HL-60/S4 treated with phorbol 12-myristate 13-acetate at 8.2 ng/mL for 4 days and 3 days (cell line): ENCODE data around the gene DUSP9.

Source experiments
- in situ Hi-C: fragments of 300-500 bp; cut with MboI; formaldehyde crosslinking; loops from 2 replicates; pipeline ENCODE4 v1.15.0; 2022; ENCODE audit warnings: low sequenced_read_pairs

Gene DUSP9

DNA sequence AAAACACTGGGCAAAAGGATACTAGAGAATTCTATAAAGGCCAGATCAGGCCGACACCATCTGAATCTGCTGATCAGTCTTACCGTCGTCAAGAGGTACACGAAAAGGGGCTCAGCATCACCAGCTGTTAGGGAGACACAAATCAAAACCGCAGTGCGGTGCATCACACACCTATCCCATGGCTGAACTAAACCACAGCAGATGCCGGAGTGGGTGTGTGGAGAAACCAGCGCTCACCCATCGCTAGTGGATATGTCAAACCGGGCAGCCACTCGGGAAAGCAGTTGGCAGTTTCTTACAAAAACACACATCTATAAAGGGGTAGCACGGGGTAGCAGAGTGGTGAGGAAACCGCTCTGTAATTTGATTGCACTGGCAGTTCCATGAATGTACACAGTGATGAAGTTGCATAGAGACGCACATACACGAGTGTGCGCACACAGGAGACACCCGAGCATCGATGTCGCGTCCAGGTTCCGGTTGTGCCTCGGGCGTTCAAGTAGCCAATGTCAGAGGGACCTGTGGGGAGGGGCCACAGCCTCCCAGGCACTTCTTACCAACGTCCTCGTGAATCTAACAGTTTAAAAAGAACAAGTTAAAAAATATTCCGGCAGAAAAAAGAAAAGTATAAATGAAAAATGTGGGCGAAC is 24.9 kb upstream of the DUSP9 start:
- in situ Hi-C loops, result no loop called here

DNA sequence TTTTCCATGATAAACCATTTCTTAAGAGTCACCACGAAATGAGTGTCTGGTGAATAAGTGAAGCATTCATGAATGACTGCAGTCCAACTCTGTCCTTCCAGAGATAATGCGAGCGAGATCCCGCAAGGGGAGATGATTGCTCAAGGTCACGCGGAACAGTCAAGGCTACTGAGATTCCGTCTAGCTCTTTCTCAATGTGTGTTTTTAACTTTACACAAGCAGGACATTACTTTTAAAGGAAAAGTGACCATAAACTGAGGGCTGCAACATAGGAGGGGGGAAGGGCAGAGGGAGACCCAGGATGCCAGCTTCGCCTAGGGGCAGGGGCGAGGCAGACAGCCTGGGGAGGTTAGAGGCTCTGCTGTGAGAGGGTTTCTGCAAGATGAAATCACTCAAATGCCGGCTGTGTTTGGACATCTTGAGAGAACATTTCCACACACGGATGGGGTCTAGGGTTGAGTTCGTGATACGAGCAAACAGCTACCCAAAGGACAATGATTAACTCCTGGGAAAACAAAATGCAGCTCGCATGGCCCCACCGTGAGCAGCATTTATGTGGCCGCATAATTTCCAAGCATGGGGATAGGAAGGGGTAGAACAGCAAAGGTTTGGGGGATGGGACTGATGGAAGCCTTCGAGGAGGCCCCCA is 24.2 kb upstream of the DUSP9 start:
- in situ Hi-C loops, result no loop called here

DNA sequence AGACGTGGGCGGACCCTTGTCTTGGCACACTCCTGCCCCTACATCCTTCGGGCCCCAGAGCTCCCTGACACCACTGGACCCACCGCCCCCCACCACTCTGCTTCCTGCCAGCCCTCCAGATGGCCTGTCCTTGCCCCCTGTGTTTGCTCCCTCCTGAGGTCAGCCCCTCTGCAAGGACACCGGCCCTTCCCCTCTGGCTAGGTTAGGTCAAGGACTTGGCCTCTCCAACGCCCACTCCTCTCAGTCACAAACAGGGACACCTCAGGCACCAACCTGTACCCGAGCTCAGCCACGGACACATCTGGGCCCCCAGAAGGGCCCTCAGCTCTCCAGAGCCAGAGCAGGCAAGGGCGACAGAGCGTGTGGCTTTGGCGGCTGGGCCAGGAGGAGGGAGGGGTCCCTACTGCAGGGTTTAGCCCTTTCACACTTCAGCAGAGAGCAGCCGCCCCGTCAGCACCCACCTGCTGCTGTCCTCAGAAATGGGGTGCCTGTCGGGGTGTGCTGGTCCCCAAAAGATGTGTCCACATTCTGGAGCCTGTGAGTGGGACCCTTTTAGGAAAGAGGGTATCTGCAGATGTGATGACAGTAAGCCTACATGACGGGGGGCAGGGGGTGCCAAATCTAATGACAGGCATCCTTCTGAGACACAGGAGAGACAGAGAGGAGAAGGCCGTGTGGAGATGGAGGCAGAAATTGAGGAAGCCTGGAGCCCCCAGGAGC is 23.5 kb upstream of the DUSP9 start:
- in situ Hi-C loops, result no loop called here

DNA sequence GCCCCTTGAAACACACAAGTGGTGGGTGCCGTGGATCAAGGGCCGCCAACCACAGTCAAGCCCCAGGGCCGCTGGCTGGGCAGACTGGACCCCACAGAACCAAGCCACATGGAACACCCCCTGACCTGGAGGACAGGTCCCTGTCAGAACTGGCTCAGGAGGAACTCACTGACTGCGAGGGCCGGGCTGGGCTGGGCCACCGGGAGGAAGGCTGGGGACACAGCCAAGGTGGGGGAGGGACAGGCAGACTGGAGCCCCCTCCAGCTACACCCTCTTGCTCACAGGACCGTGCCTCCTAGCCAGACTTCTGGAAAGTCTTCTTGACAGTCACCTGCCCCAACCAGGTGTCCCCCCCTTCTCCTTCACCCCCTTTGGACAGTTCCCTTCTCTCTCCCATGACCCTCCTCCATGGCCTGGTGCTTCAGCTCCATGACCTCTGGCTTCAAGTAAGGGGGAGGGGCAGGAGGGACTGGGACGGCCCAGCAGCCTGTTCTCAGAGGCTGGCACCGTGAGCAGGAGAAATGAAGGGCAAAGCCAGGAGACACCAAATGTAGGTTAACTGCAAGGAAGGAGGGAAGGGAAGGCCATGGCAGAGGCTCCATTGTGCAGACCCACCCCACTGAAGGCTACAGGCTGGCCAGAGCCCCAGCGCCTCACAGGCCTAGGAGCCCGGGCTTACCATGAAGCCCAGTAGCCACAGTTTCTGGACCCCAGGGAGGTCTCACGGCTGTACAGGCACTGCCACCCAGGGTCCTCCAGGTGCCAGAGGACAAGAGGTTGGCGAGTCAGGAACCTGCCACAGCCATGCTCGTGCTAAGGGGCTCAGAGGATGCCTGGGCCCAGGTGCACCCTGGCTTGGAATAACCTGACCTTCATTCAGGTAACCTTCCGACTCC is 22.6 kb upstream of the DUSP9 start:
- in situ Hi-C loops, result no loop called here

DNA sequence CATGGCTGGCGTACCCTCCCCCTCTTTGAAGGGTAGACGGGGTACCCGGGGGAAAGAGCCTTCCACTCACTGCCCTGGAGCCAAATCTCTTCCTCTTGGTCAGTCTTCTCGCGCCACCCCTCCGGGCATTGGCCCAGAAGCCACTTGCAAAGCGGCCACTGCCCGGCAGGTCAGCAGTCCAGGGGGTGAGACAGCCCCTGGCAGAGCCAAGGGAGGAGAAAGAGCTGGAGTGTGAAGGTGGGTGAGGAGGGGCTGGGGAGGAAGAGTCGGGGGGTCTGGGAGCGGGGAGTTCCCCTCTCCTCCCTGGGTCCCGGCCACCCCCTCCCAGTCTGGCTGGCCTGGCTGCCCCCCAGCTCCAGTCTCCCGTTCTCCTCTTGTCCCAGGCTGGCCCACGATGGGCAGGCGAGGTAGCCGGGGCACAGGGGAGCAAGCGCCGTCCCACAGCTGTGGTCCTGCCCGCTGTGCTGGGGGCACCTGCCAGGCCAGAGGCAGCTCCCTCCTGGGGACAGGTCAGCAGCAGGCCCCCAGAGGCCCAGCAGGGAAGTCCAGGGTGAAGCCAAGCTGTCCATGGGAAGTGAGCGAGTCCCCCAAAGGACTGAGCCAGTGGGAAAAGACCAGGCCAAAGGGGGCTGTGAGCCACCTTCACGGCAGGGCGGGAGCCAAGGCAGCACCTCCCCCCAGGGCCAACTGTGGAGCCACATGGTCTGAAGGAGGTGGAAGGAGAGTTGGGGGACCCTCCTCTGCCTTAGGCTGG is 21.6 kb upstream of the DUSP9 start:
- in situ Hi-C loops, result no loop called here

DNA sequence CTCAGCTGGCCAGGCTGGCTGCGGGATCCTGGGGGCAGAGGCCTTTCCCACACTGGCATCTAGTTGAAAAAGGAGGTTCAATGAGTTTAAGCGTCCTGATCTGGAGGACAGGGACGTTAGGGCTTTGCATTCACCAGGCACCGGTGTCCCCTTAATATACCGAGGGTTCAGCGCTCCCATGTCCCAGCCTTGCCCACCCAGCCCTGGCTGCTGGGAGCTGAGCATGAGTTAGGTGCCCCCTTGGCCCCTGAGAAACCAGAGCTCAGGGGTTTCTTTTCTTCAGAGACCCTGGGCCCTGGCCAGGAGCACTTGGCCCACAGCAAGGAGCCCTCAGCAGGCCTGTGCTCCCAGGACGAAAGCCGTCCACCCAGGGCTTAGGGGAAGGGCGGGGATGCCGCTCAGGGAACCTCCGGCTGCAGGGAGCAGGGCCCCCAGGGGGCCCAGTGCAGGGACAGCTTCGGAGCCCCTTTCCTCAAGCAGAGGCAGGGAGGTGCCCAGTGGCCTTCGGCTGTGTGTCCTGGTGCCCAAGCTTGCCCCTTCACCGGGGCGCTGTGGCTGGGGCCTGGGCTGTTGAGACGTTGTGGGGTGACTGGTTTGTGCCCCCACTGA is 20.9 kb upstream of the DUSP9 start:
- in situ Hi-C loops, result no loop called here

DNA sequence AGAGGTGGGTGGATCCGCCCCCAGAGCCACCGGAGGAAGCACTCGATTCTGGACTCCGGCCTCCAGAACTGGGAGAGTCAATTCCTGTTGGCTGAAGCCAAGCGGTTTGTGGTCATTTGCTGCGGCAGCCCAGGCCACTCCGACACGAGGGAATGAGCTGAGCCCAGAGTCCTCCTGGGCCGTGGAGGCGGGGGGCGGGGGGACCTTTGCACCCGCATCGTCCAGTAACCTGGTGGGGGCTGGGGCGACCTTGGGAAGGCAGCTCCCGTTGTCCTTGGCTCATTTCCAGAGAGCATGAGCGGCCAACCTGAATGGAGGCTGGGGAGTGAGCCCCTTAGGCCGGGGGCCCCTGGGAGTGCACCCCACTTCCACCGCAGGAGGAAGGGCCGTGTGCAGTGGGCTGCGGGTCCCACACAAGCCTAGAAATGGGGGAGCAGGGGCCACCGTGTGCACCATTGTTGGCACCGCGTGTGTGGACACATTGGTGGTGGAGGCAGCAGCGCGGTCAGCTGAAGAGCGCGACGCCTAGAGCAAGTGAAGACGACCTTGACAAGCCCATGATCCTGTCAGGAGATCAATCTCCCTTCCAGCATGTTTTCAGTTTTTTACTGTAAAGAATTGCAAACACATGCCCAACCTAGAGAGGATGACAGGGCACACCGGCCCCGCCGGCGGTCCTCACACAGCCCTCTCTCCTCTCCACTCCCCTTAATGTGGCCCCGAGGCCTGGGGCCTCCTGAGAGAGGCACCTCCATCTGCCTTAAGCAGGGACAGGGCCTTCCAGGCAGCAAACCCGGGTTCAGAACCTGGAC is 19.9 kb upstream of the DUSP9 start:
- in situ Hi-C loops, result no loop called here

DNA sequence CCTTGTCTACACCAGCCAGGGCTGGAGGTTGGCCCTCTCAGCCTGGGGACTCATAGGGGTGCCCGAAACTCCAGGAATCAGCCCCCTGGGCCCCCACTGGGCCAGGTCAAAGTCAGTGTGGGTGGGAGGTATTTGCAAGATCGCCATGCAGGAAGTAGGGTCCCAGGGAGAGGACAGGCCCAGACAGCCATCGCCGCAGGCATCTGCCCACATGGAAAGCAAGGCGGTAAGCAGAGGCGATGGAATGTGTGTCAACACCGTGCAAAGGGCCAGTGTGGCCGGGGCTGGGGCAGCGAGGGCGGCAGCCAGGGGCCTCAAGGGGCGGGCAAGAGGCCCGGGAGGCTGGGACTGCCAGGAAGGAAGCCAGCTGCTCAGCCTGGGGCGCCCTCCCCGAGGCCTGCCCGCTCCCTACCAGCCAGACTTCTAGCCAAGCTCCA is 19.3 kb upstream of the DUSP9 start:
- in situ Hi-C loops, result no loop called here

DNA sequence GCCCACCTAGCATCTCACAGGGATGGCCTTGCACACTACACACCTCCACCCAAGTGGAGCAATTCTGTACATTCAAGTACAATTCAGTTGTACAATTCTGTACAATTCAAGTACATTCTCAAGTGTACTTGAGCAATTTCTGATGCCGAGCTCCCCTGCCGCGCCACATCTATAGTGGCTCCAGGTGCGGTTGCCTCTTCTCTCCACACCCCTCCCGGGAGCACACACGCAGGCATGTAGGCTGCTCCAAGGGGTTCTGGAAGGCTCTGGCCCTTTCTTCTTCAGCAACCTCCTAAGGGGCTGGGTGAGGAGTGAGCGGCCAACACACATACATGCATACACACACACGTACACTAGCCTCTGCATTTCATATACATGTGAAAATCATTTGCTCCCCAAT is 18.9 kb upstream of the DUSP9 start:
- in situ Hi-C loops, result no loop called here

DNA sequence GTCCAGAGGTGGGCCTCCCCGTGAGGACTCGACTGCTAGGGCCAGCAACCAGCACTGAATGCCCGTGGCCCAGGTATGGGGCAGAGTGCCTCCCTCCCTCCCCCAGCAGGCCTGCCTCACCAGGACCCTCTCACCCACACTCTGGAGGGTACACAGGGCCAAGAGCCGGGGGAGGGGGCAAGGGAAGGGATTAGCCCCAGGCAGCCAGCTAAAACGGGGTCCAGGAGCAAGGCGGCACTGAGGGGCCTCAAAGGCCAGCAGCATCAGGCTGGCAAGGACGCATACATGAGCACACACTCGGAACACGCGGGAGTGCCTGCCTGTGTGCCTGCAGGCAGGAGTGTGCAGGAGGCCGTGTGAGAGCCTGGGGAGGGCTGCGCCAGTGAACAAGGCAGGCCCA is 18.3 kb upstream of the DUSP9 start:
- in situ Hi-C loops, result no loop called here

DNA sequence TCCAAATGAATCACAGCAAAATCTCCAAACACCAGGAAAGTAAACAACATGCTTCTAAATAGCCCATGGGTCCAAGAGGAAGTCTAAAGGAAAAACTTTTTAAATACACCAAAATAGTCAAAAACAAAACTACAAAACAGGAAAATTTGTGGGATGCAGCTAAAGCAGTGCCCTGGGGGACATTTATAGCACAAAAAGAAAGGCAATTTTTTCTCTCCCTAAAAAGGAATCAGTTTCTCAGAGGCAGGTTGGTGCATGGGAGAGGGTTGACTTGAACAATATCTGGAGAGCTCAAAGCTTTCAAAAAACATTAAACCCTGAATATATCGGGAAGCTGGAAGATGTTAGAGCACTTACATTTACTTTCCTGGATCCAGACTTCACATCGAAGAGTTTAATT is 15.7 kb upstream of the DUSP9 start:
- in situ Hi-C loops, result no loop called here

DNA sequence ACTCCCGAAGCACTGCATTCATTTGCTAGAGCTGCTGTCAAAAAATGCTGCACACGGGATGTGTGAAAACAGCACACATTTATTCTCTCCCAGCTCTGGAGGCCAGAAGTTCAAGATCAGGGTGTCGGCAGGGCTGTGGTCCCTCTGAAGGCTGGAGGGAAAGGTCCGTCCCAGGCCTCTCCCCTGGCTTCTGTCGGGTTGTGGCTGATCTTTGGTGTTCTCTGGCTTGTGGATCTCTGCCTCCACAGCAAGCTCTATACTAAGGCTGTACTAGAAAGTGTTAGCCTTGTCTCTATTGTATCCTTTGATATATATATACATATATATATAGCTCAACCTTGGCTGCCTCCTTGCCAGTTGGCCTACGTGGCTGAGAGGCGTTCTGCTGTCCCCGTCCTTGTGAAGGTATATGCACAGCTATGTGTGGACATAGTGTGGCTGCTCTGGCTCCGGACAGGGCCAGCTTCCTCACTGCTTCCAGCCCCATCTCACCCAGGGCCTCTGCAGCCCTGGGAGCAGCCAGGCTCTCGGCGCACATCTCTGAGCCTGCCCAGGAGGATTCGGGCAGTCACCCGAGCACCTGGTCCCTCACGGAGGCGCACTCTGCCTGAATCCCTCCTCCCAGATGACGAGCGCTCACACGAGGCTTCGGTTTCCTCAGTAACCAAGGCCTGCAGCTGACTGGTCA is 15.0 kb upstream of the DUSP9 start:
- in situ Hi-C loops, result no loop called here

DNA sequence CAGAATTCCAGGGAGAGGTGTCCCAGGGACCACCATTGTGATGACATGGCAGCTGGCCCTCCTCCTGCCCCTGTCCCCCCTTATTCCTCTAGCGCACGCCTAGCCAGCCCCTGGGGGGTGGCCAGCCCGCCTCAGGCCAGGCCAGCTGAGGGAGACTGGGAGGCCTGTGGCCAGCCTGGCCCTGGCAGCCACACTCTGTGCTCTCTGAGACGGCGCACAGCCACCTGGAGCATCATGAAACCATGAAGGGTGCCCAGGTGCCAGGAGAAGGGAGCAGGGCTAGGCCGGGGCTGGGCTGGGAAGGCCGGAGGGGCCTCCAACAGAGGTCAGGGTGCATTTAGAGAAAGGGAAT is 14.4 kb upstream of the DUSP9 start:
- in situ Hi-C loops, result no loop called here

DNA sequence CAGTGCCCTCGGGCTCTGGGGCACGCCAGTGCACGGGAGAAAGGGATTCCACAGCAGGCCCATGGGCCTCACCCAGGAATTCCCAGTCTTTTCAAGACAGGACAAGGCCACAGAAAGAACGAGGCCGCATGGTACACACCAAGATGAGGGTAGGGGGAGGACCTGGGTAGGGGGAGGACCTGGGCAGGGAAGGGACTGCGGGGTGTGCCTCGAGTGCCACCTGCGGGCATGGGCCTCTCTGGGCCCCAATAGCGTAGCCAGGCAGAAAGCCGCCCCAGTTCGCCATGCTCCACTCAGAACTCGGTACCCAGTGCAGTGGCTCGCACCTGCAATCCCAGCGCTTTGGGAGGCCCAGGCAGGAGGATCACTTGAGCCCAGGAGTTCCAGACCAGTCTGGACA is 14.0 kb upstream of the DUSP9 start:
- in situ Hi-C loops, result no loop called here

DNA sequence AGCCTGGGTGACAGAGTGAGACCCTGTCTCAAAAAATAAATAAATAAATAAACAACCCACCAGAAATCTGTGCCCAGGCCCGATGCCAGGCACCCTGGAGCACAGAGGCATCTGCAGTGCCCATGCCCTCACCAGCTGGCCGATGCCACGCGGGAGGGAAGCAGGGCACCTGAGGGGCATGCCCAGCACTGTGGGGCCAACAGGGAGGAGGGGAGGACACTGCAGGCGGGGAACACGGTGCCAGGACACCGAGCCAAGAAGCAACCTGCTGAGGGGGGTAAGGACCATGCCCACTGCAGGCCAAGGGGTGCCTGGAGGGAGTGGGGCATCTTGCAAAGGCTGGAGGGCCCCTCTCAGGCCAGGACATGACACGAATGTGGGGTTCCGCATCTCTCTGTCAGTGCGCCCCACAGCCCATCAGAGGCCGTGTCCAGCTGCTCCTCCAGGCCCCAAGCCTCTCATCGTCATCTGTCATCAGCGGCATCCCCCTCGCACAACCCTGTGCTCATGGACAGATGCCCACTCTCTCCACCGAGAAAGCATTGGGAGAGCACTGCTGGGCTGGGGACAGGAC is 13.3 kb upstream of the DUSP9 start:
- in situ Hi-C loops, result no loop called here

DNA sequence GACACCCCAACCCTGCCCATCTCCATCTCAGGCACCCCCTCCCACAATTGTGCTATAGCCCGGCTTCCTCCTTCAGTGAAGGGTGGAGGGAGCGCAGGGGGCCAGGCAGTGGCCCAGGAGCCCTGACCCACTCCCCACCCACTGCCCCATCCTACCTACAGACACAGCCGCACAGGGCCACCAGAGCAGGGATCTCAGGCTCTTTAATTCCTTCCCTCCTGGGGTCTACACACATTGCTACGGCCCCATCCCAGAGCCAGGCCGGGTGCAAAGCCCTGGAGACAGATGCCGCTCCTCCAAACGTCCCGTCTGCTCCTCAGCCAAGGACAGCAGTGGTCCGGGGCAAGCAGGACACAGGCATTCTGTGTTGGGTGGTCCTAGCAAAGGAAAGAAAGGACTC is 12.8 kb upstream of the DUSP9 start:
- in situ Hi-C loops, result no loop called here

DNA sequence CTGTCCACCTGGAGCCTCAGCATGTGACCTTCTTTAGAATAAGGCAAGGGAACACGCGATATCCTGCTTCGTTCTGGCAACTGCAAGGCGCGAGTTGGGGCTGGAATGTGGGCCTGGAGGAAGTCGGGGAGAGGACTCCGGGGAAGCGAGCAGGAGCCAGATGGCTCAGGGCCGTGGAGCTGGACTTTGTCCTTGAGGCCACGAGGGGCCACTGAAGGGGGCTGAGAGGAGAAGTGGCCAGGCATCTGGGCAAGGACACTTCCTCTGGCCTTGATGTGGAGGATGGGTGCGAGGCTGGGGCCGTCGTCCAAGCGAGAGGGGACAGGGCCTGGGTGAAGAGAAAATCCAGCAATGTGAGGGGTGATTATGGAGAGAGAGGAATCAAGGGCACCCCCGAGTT is 12.2 kb upstream of the DUSP9 start:
- in situ Hi-C loops, result no loop called here

DNA sequence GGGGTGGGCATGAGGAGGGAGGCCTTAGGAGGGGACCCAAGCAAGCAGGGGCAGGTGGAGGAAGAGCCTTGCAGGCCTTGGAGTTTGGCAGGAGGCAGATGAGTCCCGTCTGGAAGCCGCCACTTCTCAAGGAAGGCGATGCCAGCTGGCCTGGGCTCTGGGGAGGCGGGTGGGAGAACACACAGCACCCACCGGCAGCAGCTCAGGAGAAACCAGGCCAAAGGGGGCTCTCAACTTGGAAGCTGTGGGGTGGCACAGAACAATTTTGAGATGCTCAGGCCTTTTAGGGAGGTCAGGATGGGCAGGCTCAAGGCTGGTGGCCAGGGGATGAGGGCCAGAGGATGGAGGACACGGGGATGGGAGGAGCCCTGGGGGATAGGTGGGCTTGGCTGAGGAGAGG is 11.6 kb upstream of the DUSP9 start:
- in situ Hi-C loops, result no loop called here
